K562 (cell line): ENCODE results near the gene ESX1. TPM values are rescaled to one million over a fixed set of nuclear protein-coding genes. Genes with fewer than 3 reads are reported as not detected.

Source experiments
- GTF2A2 ChIP-seq: IDR thresholded peaks from 2 replicates; pipeline ENCODE4 v1.6.1; 2016; ENCODE audit warnings: mild to moderate bottlenecking, missing genetic modification characterization, missing compliant biosample characterization
- KDM4B ChIP-seq, 2 experiments: fragments of 450-650 bp in 1 of 2; sonication (generic) in 1 of 2; IDR thresholded peaks; 2 replicates each; pipeline ENCODE4 v1.6.1; 2016 to 2017; ENCODE audit warnings: borderline replicate concordance in 2 of 2, antibody characterized with exemption in 1 of 2, low read depth in 1 of 2, mild to moderate bottlenecking in 1 of 2
- POLR2AphosphoS2 ChIP-seq: IDR thresholded peaks from 2 replicates; pipeline ENCODE4 v1.6.1; 2012; ENCODE audit warnings: low read length, improper control_type of control experiment
- YBX1 ChIP-seq: fragments of 450-650 bp; IDR thresholded peaks from 2 replicates; pipeline ENCODE4 v1.7.1; 2016; ENCODE audit warnings: mild to moderate bottlenecking
- ZNF644 ChIP-seq: fragments of 200-800 bp; sonication (Bioruptor generic); IDR thresholded peaks from 2 replicates; pipeline ENCODE4 v1.6.1; 2016; ENCODE audit warnings: low read depth, missing genetic modification characterization, missing compliant biosample characterization
- polyA plus RNA-seq, 8 experiments: library from polyadenylated mRNA; depleted of rRNA in 4 of 8; stranded (reverse) in 5 of 8; unstranded in 3 of 8; fragments of >200 nt; fragmentation: Nextera tagmentation in 2 of 8; fragmentation: Illumina TruSeq in 1 of 8; extraction: Ambion mirVana in 2 of 8; extraction: Trizol in 1 of 8; gene quantifications; 2 replicates each; pipeline versions ENCODE4 v1.2.1 to v1.2.3, GENCODE V29; 2011 to 2014; ENCODE audit warnings: inconsistent platforms in 1 of 8, missing spikeins in 1 of 8
- total RNA-seq, 7 experiments: library from RNA; depleted of rRNA in 6 of 7; stranded (reverse); fragments of >200 nt in 6 of 7; fragmentation: Illumina TruSeq in 2 of 7; extraction: Trizol in 2 of 7; gene quantifications; 2 replicates each; pipeline versions ENCODE4 v1.2.1 to v1.2.3, GENCODE V29; 2011 to 2021; ENCODE audit warnings: low replicate concordance in 1 of 7
- TF ChIP-seq, protein P1 (sequence below): fragments of 450-650 bp; IDR thresholded peaks from 2 replicates; pipeline ENCODE4 v1.6.1; 2016; ENCODE audit warnings: mild to moderate bottlenecking, moderate library complexity

Gene ESX1
- total and polyA plus RNA-seq, 9 of the 15 experiments (the other 6 are each of a cell fraction or from before 2014, with no cell fraction given), result not detected

DNA sequence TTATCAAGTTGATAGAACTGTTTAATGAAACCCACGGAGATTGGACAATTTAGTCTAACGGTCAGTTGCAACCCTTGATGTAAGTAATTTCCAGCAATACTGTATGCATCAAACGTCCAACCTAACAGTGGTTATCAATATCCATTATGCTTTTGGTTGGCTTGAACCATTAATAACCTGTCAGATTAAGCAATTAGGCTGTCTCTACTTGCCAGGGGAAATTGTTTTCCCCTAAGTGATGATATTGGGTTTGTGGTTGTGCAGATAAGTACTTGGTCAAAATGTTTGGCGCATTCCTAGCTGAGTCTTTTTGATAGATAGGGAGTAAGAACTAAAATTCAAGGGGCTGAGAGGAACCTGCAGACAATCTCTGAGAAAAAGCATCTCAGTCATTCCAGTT is 30.5 kb upstream of the ESX1 start (continued):
- TF ChIP-seq, protein P1, sequence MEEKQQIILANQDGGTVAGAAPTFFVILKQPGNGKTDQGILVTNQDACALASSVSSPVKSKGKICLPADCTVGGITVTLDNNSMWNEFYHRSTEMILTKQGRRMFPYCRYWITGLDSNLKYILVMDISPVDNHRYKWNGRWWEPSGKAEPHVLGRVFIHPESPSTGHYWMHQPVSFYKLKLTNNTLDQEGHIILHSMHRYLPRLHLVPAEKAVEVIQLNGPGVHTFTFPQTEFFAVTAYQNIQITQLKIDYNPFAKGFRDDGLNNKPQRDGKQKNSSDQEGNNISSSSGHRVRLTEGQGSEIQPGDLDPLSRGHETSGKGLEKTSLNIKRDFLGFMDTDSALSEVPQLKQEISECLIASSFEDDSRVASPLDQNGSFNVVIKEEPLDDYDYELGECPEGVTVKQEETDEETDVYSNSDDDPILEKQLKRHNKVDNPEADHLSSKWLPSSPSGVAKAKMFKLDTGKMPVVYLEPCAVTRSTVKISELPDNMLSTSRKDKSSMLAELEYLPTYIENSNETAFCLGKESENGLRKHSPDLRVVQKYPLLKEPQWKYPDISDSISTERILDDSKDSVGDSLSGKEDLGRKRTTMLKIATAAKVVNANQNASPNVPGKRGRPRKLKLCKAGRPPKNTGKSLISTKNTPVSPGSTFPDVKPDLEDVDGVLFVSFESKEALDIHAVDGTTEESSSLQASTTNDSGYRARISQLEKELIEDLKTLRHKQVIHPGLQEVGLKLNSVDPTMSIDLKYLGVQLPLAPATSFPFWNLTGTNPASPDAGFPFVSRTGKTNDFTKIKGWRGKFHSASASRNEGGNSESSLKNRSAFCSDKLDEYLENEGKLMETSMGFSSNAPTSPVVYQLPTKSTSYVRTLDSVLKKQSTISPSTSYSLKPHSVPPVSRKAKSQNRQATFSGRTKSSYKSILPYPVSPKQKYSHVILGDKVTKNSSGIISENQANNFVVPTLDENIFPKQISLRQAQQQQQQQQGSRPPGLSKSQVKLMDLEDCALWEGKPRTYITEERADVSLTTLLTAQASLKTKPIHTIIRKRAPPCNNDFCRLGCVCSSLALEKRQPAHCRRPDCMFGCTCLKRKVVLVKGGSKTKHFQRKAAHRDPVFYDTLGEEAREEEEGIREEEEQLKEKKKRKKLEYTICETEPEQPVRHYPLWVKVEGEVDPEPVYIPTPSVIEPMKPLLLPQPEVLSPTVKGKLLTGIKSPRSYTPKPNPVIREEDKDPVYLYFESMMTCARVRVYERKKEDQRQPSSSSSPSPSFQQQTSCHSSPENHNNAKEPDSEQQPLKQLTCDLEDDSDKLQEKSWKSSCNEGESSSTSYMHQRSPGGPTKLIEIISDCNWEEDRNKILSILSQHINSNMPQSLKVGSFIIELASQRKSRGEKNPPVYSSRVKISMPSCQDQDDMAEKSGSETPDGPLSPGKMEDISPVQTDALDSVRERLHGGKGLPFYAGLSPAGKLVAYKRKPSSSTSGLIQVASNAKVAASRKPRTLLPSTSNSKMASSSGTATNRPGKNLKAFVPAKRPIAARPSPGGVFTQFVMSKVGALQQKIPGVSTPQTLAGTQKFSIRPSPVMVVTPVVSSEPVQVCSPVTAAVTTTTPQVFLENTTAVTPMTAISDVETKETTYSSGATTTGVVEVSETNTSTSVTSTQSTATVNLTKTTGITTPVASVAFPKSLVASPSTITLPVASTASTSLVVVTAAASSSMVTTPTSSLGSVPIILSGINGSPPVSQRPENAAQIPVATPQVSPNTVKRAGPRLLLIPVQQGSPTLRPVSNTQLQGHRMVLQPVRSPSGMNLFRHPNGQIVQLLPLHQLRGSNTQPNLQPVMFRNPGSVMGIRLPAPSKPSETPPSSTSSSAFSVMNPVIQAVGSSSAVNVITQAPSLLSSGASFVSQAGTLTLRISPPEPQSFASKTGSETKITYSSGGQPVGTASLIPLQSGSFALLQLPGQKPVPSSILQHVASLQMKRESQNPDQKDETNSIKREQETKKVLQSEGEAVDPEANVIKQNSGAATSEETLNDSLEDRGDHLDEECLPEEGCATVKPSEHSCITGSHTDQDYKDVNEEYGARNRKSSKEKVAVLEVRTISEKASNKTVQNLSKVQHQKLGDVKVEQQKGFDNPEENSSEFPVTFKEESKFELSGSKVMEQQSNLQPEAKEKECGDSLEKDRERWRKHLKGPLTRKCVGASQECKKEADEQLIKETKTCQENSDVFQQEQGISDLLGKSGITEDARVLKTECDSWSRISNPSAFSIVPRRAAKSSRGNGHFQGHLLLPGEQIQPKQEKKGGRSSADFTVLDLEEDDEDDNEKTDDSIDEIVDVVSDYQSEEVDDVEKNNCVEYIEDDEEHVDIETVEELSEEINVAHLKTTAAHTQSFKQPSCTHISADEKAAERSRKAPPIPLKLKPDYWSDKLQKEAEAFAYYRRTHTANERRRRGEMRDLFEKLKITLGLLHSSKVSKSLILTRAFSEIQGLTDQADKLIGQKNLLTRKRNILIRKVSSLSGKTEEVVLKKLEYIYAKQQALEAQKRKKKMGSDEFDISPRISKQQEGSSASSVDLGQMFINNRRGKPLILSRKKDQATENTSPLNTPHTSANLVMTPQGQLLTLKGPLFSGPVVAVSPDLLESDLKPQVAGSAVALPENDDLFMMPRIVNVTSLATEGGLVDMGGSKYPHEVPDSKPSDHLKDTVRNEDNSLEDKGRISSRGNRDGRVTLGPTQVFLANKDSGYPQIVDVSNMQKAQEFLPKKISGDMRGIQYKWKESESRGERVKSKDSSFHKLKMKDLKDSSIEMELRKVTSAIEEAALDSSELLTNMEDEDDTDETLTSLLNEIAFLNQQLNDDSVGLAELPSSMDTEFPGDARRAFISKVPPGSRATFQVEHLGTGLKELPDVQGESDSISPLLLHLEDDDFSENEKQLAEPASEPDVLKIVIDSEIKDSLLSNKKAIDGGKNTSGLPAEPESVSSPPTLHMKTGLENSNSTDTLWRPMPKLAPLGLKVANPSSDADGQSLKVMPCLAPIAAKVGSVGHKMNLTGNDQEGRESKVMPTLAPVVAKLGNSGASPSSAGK, result no peak
- TF ChIP-seq POLR2AphosphoS2, result no peak
- TF ChIP-seq YBX1, result no peak
- TF ChIP-seq ZNF644 (tag), result no peak
- no peak for TF ChIP-seq KDM4B (IDR thresholded peaks at IDR 0.05; ENCODE audit: borderline replicate concordance in 2 of 2, low read depth in 1 of 2)
- TF ChIP-seq GTF2A2 (tag), result no peak
